ENCODE data around the gene THEM5.
A peak's percentile ranks its signal among the peaks of the same experiment; 100 is the strongest.

Gene THEM5

GRCh38 chr1:151839457-151840403 lies 13.8 kb downstream of the THEM5 start, which contains the start of gene C2CD4D:
C2CD4D (minus strand) TSS chr1:151839820; CDS start chr1:151838989, 831 bp downstream.
- DNase-seq (ENCODE audit: low read depth, low spot score), result peak; percentile 85

- no peak for DNase-seq (ENCODE audit: low read depth, low spot score)
Measured at GRCh38 chr1:151839082-151839412, 14.5 kb downstream of the THEM5 start.

- DNase-seq (ENCODE audit: low read depth, low spot score), result peak; percentile 31
Measured at GRCh38 chr1:151838222-151839081, 15.1 kb downstream of the THEM5 start.

GRCh38 chr1:151837884-151838221 lies 15.7 kb downstream of the THEM5 start:
- no peak for DNase-seq (ENCODE audit: low read depth, low spot score)

DNA sequence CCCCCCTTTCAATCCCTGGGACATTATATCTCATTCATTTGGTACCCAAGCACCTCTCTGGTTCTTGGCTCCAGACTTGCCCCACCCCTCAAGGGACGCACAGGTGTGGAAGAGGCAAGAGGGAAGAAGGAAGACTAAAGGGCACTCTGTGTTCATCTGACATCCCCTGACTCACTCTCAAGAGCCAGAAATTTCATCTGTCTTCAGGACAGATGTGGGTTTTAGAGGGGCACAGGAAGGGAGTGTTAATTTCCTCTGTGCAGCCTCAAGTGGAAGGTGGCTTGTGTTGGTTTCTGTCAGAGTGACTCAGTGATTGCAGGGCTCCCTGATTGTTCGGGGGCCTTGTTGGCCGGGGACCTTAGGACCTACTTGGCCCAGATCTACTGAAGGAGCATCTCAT lies 16.3 kb downstream of the THEM5 start:
- DNase-seq (ENCODE audit: low read depth, low spot score), result no peak

DNA sequence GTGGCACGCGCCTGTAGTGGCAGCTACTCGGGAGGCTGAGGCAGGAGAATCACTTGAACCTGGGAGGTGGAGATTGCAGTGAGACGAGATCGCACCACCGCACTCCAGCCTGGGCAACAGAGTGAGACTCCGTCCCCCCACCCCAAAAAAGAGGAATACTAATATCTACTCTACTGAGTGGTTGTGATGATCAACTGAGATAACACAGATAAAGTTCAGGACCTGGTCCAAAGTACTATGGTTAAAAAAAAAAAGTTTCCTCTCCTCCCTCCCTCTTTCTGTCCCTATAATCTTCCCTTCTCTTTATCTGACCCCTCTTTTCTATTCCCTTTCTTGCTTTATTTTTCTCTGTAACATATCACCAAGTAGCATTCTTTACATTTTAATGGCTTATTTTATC lies 17.9 kb downstream of the THEM5 start:
- no peak for DNase-seq (ENCODE audit: low read depth, low spot score)

- no peak for DNase-seq (ENCODE audit: low read depth, low spot score)
Measured at GRCh38 chr1:151834239-151834638, 19.3 kb downstream of the THEM5 start.

DNA sequence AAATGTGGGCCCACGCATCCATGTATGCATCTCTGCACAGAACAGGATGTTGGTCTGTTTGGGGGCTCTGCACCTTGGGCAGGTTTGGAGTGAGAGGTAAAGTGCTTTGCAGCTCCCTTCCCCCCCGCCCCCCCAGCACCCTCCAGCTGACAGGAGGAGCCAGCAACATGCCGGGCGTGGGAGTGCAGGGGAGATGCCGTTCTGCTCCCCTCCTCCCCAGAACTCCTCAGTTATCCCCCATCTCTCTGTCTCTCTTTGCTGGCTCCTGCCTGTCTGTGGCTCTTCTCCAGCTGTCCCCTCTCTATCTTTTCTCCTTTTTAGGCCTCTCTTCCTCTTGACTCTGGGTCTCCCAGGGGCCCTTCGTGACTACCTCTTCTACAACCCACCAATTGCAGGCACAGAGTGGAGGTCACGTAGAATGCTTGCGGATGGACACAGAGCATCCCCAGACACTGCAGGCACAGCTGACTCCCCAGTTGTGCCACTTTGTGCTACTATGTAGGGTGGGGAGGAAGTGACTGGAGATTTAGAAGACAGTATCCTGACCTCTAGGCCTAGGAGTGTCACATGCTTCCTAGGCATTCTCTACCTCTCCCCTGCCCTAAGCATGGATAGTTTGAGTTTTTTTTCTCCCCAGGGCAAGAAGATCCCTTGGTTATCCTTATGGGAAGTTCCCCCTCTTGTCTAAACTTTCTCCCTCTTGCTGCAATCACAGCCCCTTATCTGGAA lies 20.2 kb downstream of the THEM5 start:
- DNase-seq (ENCODE audit: low read depth, low spot score), result no peak

DNA sequence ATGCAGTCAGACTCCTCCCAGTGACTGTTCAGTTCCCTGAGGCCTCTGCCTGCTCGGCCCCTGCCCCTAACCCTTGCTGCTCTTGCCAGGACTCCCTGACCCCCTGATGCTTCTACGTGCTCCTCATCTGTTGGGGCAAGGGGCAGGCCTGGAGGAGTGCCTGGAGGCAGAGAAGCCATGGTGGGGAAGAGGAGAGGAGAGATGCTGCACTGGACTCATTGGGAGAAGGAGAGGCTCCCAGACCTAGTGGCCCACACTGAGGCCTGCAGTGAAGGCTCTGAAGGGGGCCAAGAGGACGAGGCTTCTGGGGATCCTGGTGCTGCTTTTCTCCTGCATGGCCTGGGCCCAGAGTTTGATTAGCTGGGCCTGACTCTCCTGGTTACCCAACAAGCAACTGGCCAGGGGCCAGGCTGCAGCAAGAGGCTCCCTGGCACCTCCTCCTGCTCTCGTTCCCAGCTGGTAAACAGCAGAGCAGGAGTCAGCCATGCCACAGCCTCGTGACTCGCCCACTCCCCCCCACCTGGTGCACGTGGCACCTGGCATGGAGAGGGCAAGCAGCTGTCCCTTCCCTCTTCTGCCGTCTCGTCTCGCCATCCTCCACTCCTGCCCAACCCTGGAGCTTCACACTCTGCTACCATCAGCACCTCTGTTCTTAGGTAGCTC lies 21.1 kb downstream of the THEM5 start:
- DNase-seq (ENCODE audit: low read depth, low spot score), result no peak

DNA sequence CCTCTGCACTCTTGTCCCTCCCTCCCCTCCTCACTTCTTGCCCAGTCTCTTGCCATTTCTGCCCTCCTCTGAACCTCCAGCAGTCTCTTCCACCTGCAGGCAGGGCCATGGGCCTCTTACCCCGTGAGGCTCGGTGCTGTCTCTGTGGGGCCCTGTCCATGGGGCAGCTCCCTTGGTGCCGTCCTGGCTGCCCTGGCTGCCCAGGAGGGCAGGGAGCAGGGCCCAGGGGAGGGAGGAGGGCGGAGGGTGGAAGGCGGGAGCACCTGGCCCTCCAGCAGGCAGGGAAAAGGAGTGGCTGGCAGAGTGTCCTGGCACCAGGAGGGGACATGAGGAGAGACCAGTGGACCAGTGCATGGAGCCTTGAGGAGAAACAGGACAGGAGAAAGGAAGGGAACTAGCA lies 21.9 kb downstream of the THEM5 start, which contains the start of gene RORC:
Gene RORC, minus strand, starts transcription at position 198 of the 400 bp plus-strand sequence. Its CDS starts 38 bp downstream, at position 160.
- DNase-seq (ENCODE audit: low read depth, low spot score), result no peak

DNA sequence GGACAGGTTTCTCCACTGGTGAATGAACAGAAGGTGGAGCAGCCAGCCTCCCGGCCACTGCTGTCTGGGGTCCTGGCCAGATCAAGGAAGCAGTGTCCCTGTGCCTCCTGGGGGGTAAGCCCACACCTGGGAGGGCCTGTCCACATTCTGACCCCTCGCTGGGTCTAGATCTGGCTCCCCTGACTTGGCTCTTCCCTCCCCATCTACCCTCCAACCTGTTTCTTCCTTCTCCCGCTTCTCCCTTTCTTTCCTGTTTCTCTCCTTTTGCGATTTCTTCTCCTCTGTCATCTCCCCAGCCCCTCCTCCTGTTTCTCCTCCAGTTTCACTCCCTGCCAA lies 22.3 kb downstream of the THEM5 start:
- DNase-seq (ENCODE audit: low read depth, low spot score), result no peak

- no peak for DNase-seq (ENCODE audit: low read depth, low spot score)
Measured at GRCh38 chr1:151830055-151830454, 23.5 kb downstream of the THEM5 start.

GRCh38 chr1:151829352-151830046 lies 24.0 kb downstream of the THEM5 start:
- no peak for DNase-seq (ENCODE audit: low read depth, low spot score)

DNA sequence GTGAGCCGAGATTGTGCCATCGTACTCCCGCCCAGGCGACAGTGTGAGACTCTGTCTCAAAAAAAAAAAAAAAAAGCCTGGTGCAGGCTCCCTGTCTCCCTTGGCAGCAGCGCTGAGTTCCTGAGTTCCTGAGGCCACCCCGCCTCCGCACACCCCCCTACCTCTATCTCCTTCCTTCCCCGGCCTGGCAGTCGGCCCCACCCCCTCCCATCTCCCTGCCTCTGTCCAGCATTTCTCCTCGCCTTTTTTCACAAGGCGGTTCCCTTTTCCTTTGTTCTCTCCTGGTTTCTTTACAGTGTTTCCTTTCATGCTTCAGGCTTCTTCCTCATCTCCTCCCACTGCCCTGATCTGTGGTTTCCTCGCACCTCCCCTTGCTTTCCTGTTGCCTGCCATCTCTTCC lies 24.6 kb downstream of the THEM5 start:
- peak; percentile 88 for DNase-seq (ENCODE audit: low read depth, low spot score)

DNA sequence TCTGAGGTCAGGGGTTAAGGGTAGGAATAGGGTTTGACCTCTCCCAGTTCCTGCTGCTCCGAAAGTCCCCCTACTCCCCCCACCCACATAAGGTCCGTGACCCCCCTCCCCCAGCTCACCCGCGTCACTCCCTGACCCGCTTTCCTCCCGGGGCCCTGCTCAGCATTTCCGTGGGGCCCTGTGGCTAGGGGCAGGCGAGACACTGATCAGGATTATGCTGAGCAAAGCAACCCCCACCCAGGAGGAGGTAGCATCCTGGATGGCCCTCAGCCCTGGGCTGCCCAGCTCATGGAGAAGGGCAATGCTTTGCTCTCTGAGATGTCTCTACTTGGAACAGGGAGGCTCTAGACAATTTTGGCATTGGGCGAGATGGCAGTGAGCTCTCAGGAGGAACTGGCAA lies 25.7 kb downstream of the THEM5 start:
- DNase-seq (ENCODE audit: low read depth, low spot score), result no peak

- DNase-seq (ENCODE audit: low read depth, low spot score), result no peak
Measured at GRCh38 chr1:151825751-151826660, 27.5 kb downstream of the THEM5 start.

GRCh38 chr1:151825204-151825603 lies 28.3 kb downstream of the THEM5 start:
- no peak for DNase-seq (ENCODE audit: low read depth, low spot score)

- no peak for DNase-seq (ENCODE audit: low read depth, low spot score)
Measured at GRCh38 chr1:151823175-151823574, 30.3 kb downstream of the THEM5 start.

GRCh38 chr1:151822404-151822803 lies 31.1 kb downstream of the THEM5 start:
- no peak for DNase-seq (ENCODE audit: low read depth, low spot score)

- no peak for DNase-seq (ENCODE audit: low read depth, low spot score)
Measured at GRCh38 chr1:151820940-151821339, 32.6 kb downstream of the THEM5 start.

All from ELF-1 (cell line).